Activated CD4-positive, alpha-beta T cell treated with anti-CD3 and anti-CD28 coated beads for 4 hours (primary cell): ENCODE results near the gene EVI5L.
A peak's percentile ranks its signal among the peaks of the same experiment; 100 is the strongest.
"Not testable (repeated sequence)": the region's sequence is repeated elsewhere in the genome, so short reads cannot be mapped to it uniquely, and the experiment has no call there.

ENCODE experiments used
- DNase-seq, 2 donors: peaks; one replicate each; pipeline ENCODE4 v3.0.0-alpha.2; 2020

Gene EVI5L

DNA sequence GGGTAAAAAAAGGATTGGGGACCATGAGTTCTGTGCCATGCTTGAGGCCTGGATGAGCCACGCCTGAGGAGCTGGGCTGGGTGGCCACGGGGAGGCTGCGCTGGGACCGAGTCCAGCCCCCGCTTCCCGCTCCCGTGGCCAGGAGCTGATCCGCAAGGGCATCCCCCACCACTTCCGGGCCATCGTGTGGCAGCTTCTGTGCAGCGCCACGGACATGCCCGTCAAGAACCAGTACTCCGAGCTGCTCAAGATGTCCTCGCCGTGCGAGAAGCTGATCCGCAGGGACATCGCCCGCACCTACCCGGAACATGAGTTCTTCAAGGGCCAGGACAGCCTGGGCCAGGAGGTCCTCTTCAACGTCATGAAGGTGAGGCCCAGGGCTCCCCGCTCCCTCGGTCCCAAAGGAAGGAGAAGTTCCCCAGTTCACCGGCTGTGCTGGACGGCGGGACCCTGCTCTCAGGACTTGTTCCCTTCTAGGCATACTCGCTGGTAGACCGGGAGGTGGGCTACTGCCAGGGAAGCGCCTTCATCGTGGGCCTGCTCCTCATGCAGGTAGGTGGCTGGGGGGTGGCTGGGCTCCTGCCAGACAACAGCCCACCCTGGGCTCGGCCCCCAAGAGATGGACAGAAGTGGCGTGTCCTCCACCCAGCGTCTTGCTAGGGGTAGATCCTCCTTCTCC is 18.9 kb downstream of the EVI5L start:
- DNase-seq, result no peak

DNA sequence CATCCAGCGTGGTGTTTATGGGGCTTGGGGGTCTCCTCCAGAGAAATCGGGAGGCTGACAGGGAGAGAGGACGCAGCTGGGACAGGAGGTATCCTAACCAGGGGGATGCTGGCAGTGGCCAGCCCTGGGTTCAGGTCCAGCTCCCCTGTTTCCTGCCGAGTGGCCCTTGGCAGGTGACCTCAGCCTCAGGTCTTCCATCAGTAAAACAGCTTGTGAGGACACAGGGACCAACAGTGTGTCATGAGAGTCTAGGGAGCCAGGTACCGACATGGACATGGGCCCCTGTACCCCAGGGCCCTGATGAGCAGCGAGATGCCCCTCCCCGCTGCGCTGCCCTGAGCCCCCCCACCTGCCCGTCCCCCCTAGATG is 19.6 kb downstream of the EVI5L start:
- no peak for DNase-seq

DNA sequence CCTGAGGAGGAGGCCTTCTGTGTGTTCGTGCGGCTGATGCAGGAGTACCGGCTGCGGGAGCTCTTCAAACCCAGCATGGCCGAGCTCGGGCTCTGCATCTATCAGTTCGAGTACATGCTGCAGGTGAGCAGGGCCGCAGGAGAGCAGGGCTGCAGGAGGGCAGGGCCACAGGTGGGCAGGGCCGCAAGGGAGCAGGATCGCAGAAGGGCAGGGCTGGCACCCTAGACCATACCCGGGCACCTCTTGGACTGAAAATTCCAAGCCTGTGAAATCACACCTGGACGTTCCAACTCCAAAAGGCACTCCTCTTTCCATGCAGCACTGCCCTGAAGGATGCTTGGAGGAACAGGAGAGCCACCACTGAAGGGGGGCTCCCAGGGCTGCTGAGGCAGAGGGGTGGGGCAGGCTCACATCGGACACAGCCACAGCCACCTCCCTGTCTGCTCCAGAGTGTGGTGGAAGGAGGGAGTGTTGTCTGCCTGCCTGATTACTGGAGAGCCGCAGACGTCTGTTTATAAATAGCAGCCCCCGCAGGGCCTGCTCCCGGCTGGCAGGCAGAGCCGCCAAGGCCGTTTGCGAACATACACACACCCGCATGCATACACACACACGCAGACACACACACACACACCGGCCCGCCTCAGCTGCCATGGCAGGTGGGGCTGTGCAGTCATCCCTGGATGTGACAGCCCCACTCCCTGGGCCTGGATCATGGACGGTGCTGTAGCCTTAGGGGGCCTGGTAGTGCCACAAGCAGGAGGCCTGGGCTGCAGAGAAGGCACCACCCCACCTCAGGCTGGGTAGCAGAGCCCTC is 20.2 kb downstream of the EVI5L start:
- DNase-seq, result no peak

DNA sequence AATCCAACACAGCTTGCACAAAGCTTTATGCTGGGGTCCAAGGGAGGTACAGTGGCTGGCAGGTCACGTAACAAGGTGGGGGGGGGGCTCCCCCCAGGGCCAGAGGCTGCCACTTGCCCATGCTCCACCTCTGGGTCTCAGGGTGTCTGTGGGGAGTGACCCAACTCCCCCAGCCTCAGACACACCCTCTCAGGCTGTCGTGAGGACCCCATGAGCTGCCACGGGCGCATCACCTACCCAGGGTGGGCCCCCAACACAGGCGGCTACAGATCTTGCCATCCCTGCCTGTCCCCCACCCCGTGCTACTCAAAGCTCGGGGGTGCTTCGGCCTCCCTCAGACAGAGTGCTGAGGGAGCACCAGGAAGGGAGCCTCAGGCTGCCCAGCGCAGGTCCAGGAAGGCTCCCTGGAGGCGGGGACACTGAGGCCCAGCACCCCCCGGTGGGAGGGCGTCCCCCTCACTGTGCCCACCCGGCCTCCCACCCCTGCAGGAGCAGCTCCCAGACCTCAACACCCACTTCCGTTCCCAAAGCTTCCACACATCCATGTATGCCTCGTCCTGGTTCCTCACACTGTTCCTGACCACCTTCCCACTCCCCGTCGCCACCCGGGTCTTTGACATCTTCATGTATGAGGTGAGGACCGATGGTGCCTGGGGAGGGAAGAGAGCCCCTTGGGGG is 21.1 kb downstream of the EVI5L start:
- no peak for DNase-seq

DNA sequence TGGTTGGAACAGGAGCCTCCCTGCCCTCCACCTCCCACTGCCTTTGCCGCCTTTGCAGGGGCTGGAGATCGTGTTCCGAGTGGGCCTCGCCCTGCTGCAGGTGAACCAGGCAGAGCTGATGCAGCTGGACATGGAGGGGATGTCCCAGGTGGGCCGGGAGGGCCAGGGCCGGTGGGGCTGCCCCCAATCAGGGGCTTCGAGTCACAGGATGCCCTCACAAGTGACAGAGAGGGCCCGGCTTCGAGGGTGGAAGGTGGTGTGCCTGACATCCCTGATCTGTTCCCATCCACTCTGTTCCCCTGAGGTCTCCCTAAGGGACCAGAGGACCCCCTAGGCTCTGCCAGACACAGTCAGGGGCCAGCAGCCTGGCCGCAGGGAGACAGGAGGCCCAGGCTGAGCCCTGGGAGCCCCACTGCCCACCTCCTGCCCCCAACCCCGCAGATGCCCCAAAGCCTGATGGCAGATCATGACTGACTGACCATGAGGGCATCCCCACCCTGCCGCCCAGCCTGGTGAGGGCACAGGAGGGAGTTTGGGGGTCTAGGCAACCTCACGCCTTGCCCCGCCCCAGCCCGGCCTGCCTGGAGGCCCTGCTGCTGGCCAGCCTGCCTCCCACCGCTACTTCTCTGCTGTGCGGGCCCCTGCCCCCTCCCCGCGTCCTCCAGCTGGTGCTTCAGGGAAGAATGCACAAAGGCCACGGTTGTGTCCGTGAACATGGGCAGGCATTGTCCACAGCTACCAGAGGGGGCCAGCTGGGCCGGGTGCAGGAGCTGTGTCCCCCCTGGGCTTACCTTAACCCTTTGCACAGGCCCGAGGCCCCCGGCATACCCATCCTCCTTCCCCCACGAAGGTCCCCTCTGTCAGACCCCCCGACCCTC is 21.8 kb downstream of the EVI5L start:
- DNase-seq, result no peak

DNA sequence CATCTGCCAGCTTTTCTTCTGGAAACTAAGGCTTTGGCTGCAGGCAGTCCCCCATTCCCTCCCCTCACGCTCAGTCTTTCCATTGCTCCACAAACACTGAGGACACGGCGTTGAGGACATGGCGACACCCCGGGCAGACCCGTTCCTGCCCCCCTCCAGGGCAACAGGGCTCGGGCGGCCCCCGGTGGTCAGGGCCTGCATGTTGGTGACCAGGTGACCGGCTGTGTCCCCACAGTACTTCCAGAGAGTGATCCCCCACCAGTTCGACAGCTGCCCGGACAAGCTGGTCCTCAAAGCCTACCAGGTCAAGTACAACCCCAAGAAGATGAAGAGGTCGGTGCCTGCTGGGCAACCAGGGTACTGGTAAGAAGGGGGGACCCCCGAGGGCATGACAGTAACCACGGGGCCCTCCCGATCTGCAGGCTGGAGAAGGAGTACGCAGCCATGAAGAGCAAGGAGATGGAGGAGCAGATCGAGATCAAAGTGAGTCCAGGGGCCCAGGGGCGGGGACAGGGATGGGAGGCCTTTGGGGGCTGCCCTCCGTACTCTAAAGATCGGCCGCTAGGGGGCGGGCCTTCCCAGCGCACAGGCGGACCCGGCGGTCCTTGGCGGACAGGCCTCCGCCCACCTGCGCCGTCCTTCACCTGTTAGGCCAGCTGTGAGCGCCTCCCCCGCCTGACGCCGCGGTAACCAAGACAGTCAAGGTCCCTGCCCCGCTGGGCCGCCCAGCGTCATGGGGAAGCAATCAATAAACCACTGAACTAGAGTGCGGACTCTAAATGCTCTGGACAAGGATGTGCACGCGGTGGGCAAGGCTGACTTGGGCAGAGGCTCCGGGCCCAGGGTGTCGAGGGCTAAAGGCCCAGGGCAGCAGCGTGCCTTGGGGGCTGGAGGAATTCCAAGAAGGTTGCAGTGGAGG is 23.1 kb downstream of the EVI5L start:
- DNase-seq, result peak; percentile 57 to 64

DNA sequence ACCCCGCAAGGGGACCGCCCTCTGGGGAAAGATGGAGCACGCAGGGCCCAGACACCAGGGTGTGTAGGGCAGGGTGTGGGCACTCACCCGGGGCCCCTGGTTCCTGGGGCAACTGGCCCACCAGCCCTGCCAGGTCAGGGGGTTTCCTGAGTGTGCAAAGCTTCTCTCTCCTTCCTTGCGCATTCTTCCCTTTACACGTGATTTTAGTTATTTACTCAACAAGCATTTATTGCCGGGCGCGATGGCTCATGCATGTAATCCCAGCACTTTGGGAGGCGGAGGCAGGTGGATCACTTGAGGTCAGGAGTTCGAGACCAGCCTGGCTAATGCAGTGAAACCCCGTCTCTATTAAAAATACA is 23.7 kb downstream of the EVI5L start:
- DNase-seq, result no peak

DNA sequence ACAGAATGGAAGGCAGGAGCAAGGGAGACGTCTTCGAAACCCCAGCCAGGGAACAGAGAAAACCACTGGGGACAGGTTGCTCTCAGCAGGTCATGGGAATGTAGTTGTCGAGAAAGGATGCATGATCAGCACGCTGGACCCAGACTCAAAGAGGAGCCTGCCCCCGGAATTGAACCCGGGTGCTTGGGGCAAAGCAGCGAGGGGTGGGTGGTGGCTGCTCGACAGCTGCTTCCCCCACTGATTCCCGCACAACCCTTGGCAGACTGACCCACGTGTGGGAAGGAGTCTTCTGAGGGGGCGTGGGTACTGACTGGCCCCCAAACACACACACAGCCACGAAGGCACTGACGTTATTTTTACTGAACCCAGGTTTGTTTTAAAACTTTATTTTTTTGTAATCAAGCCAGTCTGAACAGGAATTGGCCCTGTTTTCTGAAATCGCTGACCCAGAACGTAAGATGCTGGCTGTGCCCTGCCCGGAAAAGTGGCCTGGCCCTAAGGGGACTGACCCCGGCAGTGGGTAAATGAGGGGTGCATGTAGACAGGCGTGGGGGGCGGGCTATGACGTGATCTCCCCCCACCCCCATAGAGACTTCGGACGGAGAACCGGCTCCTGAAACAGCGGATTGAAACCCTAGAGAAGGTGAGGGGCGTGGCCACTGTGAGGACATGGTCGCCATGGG is 25.5 kb downstream of the EVI5L start:
- DNase-seq, result no peak

DNA sequence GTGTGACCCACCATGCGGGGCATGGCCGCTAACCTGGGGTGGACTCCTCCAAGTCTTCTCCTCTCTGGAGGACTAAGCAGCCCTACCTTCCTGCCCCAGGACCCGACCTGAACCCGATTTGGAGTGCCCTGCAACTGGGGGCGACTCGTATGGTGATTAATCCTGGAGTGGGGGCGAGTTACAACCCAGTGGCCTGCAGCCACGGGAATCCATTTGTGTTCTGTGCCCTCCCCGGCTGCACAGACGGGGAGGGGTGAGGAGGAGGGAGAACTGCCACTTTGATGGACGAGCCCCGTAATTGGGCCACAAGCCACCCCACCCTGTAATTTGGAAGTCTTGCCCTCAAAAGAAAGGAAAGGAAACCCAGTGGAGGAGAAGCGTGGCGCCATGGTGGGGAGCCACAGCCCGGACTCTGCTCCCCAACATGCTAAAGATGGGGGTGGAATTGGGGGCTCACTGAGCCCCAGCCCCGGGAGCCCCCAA is 26.1 kb downstream of the EVI5L start:
- DNase-seq, result no peak

DNA sequence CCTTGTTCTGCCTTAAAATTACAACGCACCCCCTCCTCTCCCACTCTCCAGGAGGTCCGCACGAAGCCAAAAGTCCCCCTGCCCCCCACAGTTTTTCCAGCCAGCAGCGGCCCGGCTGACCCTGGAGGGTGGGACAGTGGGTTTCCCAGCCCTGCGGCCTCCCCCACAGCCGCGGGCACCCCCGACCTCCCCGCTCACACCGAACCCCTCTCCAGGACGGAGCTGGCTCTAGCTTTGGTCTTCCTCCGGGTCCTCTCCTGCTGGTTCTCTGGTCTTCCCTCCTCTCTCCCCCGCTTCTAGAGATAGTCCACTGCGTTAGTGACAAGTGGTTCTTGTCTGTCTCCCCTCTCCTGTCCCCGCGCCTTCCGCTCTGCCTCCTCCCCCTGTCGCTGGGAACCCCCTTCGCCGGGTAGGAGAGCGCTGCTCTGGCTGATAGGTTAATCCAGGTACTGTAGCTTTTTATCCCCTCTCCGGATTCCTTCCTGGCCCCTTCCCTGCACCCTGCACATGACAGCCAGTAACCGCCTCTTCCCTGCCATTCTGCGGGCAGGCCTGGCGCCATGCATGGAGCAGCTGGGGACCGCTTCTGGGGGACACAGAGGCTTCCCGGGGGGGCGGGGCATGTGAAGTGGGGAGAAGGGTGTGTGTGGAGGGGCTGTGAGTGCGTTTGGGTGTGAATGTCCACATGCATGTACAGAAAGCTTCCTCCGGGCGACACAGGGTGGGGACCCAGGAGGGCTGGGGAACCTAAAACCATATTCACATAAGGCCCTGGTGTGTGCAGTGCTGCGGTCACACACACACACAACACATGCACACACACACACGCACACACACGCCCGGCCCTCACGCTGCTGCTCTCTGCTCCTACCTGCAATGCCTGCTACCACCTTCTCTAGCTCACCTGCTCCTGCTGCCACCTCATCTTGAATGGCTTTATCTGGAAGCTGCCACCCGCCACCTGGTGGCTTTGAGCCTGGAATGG is 27.0 kb downstream of the EVI5L start:
- no peak for DNase-seq

DNA sequence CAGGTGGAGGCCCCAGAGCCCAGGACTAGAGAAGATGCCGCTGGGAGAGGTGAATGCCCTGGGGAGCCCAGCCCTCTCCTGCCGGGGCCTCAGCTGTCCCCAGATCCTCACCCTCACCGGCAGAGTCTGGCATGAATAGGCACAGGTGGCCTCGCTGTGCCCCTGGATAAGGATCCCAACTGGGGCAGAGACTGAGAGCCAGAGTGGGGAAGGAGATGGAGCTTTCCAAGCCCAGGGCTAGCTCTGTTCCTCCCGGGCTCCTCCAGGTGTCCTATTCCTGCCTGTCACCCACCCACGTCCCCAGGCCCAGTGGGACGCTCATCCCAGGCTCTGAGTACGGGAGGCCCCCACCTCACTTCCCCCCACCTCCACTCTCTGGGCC is 27.7 kb downstream of the EVI5L start:
- no peak for DNase-seq

DNA sequence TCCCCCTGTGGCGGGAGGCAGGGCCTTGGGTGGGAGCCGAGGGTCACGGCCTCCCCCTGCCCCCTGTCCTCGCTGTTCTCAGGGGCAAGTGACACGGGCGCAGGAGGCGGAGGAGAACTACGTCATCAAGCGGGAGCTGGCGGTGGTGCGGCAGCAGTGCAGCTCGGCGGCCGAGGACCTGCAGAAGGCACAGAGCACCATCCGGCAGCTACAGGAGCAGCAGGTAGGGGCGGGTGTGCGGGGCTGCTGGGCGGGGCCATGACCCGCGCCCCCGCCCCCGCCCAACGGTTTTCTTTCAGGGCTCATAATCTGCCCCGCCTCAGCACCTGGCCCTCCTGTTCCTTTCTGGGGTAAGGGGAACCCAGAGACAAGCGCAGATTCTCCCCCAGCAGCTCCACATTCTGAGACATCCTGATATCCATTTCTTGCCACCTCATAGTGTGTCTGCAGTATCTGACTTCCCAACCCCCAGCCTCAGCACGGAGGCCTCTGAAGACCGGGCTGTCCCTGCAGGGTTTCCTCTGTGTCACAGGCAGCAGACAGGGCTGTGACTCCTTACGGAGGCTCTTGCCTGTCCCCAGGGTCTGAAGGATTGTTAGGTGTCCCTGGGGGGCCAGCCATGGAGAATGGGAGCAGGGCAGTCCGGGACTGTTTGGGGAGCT is 28.2 kb downstream of the EVI5L start:
- DNase-seq, result no peak

DNA sequence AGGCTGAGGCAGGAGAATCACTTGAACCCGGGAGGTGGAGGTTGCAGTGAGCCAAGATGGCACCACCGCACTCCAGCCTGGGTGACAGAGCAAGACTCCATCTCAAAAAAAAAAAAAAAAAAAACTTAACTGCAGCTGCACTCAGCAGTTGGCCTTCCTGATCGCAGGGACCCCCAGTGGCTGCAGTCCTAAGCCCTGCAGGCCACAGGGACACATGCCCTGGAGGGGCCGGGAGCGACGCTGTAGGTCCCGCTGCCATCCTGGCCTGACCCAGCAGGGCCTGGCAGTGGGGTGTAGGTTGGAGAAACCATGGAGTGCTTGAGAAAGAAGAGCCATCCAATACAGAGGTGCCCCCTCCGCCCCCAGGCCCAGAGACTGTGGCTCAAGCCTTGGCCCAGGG is 29.1 kb downstream of the EVI5L start:
- DNase-seq, result not testable (repeated sequence)

DNA sequence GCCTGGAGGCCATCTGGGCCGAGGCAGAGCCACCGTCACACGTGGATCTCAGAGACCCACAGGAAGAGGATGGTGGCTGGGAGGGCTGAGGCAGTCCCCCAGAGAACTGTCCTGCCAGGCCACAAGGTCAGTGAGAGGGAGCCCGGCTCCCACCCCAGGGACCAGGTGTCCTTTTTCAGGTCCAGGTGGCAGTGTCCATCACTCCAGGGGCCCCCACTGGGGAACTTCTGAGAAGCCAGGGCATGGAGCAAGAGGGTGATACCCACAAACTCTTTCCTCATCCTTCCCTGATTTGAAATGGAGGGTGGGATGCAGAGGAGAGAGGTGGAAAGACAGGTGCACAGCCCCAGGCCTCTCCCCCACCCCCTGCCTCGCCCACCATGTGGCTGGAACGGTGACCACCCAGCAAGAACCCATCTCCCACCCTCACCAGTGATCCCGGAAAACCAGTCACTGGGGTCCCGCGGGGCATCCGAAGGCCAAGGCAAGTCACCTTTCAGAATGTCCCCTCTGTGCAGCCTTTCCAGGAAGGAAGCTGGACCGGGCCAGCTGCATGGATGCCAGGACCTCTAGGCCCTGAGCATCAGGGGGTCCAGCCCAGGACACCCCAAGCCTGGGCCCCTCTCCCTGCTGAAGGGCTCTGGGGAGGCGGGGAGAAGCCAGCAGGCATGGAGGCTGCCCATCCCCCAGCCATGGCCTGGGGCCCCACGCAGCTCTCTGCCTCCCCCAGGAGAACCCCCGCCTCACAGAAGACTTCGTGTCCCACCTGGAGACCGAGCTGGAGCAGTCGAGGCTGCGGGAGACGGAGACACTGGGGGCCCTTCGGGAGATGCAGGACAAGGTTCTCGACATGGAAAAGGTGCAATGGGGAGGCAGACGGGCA is 30.1 kb downstream of the EVI5L start:
- no peak for DNase-seq

DNA sequence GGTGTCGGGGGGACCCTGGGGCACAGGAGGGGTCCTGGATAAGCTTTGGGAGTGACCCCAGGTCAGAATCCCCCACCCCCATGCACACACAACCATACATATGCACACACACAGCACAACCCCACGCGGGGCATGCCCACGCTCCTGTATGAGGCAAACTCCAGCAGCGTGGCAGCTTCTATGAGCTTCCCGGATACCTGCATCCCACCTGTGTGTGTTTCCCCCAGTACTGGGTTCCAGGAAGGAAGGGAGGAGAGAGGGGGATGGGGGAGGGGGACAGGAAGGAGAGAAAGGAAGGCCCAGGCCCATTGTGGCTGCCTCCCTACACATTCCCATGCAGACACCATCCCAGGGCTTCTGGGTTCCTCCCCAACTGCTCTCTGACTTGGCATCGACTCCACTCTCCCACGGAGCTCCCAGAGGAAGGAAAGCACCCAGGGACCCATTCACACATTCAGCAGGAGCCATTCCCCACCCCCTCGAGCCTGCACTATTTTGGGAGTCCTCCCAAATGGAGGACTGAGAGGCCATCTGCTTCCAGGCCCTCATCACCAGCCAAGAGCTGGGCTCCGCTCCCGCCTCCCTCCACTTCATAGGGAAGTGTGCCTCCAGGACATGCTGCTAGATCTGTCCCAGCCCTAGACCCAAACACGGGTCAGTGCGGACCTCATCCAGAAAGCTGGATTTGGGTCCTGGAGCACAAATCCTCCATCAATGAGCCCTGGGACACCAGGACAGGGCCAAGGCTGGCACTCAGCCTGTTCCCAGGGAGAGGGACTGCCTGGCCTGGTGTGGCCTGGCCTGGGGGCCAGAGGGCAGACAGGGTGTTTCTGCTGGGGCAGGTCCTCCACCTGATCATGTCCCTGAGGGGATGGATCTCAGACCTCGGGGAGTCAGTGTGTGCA is 30.9 kb downstream of the EVI5L start:
- DNase-seq, result no peak

DNA sequence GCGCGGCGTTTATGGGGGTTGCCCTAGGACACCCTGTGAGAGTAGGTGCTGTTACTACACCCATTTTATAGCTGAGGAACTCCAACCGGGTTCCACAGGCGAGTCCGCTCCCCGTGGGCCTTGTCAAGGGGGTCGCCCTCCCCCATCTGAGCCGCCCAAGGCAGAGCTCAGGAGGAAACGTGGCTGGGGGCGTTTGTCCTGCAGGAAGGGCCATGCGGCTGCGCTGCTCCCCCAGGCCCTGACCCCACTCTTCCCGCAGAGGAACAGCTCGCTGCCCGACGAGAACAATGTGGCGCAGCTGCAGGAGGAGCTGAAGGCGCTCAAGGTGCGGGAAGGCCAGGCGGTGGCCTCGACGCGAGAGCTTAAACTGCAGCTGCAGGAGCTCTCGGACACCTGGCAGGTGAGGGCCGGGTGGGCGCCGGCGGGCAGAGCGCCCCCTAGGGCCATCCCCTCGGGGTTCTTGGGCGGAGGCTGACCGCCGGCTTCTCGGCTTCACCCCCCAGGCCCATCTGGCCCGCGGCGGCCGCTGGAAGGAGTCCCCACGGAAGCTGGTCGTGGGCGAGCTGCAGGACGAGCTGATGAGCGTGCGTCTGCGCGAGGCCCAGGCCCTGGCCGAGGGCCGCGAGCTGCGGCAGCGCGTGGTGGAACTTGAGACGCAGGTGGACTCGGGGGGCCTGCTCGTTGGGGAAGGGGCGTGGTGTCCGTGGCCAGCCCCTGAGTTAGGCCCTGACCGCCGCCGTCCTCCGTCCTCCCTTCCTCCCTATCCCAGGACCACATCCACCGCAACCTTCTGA is 31.8 kb downstream of the EVI5L start:
- DNase-seq, result no peak
